Mesothelial cell of epicardium (in vitro differentiated cells): ENCODE data around the gene CD274. TPM values are rescaled to one million over a fixed set of nuclear protein-coding genes. Genes with fewer than 3 reads are reported as not detected.

ENCODE experiments used
- DNase-seq, 2 experiments: peaks; one replicate each; pipeline ENCODE4 v3.0.0; 2021; ENCODE audit warnings: low spot score in 2 of 2; ENCODE audit not compliant: unreplicated experiment in 2 of 2
- H3K27ac Mint-ChIP-seq: 2 replicates; pipeline ENCODE4 v1.8.0; 2021; ENCODE audit warnings: mixed read lengths
- H3K27me3 Mint-ChIP-seq: 2 replicates; pipeline ENCODE4 v1.8.0; 2021; ENCODE audit warnings: low read depth, mixed read lengths
- H3K36me3 Mint-ChIP-seq: 2 replicates; pipeline ENCODE4 v1.8.0; 2021; ENCODE audit warnings: mixed read lengths
- H3K4me1 Mint-ChIP-seq: 2 replicates; pipeline ENCODE4 v1.8.0; 2021; ENCODE audit warnings: mixed read lengths
- H3K4me3 Mint-ChIP-seq: 2 replicates; pipeline ENCODE4 v1.8.0; 2021; ENCODE audit warnings: mild to moderate bottlenecking, moderate library complexity, mixed read lengths
- H3K9me3 Mint-ChIP-seq: 2 replicates; pipeline ENCODE4 v1.8.0; 2021; ENCODE audit warnings: mixed read lengths
- total RNA-seq: library from RNA; stranded (reverse); gene quantifications from 3 replicates; pipeline ENCODE4 v1.2.1, GENCODE V29; 2021
- TF ChIP-seq, protein P1 (sequence below): fragments of 200-600 bp; sonication (generic); IDR thresholded peaks from one replicate; pipeline ENCODE4 v1.5.0; 2021; ENCODE audit warnings: antibody characterized with exemption; ENCODE audit not compliant: unreplicated experiment

The CD274 gene
- total RNA-seq, 1 donor from 2014 or later = 0.29 TPM

GRCh38 chr9:5500441-5501235, 50.3 kb downstream of the CD274 start:
- Mint-ChIP-seq H3K4me3 (no peak overlapping the region), H3K27me3 (no peaks in the 10 kb centered on the region), H3K4me1 (peaks cover 2% of the 10 kb centered on the region), H3K9me3 (peaks cover 25% of the 10 kb centered on the region), H3K27ac (no peak overlapping the region), H3K36me3 (no peaks in the 10 kb centered on the region)
- TF ChIP-seq, protein P1, sequence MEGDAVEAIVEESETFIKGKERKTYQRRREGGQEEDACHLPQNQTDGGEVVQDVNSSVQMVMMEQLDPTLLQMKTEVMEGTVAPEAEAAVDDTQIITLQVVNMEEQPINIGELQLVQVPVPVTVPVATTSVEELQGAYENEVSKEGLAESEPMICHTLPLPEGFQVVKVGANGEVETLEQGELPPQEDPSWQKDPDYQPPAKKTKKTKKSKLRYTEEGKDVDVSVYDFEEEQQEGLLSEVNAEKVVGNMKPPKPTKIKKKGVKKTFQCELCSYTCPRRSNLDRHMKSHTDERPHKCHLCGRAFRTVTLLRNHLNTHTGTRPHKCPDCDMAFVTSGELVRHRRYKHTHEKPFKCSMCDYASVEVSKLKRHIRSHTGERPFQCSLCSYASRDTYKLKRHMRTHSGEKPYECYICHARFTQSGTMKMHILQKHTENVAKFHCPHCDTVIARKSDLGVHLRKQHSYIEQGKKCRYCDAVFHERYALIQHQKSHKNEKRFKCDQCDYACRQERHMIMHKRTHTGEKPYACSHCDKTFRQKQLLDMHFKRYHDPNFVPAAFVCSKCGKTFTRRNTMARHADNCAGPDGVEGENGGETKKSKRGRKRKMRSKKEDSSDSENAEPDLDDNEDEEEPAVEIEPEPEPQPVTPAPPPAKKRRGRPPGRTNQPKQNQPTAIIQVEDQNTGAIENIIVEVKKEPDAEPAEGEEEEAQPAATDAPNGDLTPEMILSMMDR = no peak
- DNase-seq = no peak

GRCh38 chr9:5502553-5502952, 52.2 kb downstream of the CD274 start:
- TF ChIP-seq, protein P1 = no peak
- Mint-ChIP-seq H3K9me3 (peaks cover 31% of the 10 kb centered on the region), H3K4me3 (no peak overlapping the region), H3K36me3 (no peaks in the 10 kb centered on the region), H3K27me3 (no peaks in the 10 kb centered on the region), H3K4me1 (peaks cover 2% of the 10 kb centered on the region), H3K27ac (no peak overlapping the region)
- DNase-seq = no peak

- Mint-ChIP-seq H3K27ac (no peak overlapping the region), H3K4me1 (no peaks in the 10 kb centered on the region)
Measured at GRCh38 chr9:5509573-5509972, 59.2 kb downstream of the CD274 start.

GRCh38 chr9:5510360-5510931, 60.1 kb downstream of the CD274 start, which contains the start of gene PDCD1LG2:
Gene PDCD1LG2, plus strand, starts transcription at chr9:5510531. Its CDS starts 12,016 bp downstream, at chr9:5522547.
- no peak for DNase-seq
- TF ChIP-seq, protein P1 = no peak
- Mint-ChIP-seq H3K4me3 (no peak within 1 kb of the TSS), H3K36me3 (no peaks in the 10 kb centered on the region), H3K27ac (no peak within 1 kb of the TSS), H3K9me3 (peaks cover 12% of the 10 kb centered on the region), H3K4me1 (no peaks in the 10 kb centered on the region), H3K27me3 (no peaks in the 10 kb centered on the region)

More at GRCh38 chr9:5509573-5509972, 59.2 kb downstream of the CD274 start:
- DNase-seq = no peak
- Mint-ChIP-seq H3K4me3 (no peak overlapping the region), H3K9me3 (peaks cover 20% of the 10 kb centered on the region), H3K36me3 (no peaks in the 10 kb centered on the region), H3K27me3 (no peaks in the 10 kb centered on the region)
- TF ChIP-seq, protein P1 = no peak

GRCh38 chr9:5510989-5511388, 60.6 kb downstream of the CD274 start:
- H3K36me3 Mint-ChIP-seq = no peaks in the 10 kb centered on the region
- H3K27ac Mint-ChIP-seq = no peak overlapping the region
- no peak overlapping the region for H3K4me3 Mint-ChIP-seq
- no peak for DNase-seq
- TF ChIP-seq, protein P1 = no peak
- no peaks in the 10 kb centered on the region for H3K27me3 Mint-ChIP-seq
- no peaks in the 10 kb centered on the region for H3K4me1 Mint-ChIP-seq
- H3K9me3 Mint-ChIP-seq = peaks cover 10% of the 10 kb centered on the region
